Esophagus muscularis mucosa (tissue), 4 donors: Measurements from ENCODE around the gene CCDC47.

Experiments used
- EP300 ChIP-seq: sonication (generic); formaldehyde crosslinking; IDR thresholded peaks from one replicate; pipeline ENCODE4 v1.6.1; 2017; ENCODE audit warnings: antibody characterized with exemption
- POLR2A ChIP-seq: fragments of 450-650 bp; IDR thresholded peaks from one replicate; pipeline ENCODE4 v1.6.1; 2017; ENCODE audit warnings: antibody characterized with exemption, moderate library complexity, mild to moderate bottlenecking, low read depth
- POLR2AphosphoS5 ChIP-seq, 2 donors: sonication (generic); formaldehyde crosslinking; IDR thresholded peaks; one replicate each; pipeline ENCODE4 v1.6.1; 2017; ENCODE audit warnings: antibody characterized with exemption in 2 of 2
- TF ChIP-seq, protein P1 (sequence below), 3 experiments: fragments of 200-600 bp in 2 of 3; fragments of 450-650 bp in 1 of 3; sonication (generic) in 2 of 3; IDR thresholded peaks; one replicate each; pipeline ENCODE4 v1.5.1; 2017 to 2019; ENCODE audit warnings: antibody characterized with exemption in 3 of 3, mild to moderate bottlenecking in 2 of 3, moderate library complexity in 1 of 3

DNA sequence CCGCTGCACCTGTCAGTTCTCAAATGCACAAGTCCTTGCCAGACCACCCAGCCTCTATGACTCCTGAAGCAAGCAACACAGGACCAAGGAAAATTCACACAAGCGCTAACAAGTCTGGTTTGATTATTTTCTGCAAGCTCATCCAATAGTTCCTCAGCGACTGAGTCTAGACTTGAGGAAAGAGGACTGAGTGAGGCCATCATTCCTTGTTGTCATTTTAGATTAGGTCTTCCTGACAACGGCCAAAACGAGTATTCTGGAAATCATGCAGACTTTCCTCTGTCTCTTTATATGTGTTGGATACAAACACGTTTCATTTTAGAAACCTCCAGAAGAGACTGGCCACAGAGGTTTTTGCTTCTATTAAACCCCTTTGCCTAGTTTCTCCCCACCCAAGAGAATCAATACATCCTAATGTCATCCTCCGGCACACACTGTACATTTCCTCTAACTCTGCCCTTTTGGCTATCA, 561 bp downstream of the CCDC47 start:
- TF ChIP-seq, protein P1, sequence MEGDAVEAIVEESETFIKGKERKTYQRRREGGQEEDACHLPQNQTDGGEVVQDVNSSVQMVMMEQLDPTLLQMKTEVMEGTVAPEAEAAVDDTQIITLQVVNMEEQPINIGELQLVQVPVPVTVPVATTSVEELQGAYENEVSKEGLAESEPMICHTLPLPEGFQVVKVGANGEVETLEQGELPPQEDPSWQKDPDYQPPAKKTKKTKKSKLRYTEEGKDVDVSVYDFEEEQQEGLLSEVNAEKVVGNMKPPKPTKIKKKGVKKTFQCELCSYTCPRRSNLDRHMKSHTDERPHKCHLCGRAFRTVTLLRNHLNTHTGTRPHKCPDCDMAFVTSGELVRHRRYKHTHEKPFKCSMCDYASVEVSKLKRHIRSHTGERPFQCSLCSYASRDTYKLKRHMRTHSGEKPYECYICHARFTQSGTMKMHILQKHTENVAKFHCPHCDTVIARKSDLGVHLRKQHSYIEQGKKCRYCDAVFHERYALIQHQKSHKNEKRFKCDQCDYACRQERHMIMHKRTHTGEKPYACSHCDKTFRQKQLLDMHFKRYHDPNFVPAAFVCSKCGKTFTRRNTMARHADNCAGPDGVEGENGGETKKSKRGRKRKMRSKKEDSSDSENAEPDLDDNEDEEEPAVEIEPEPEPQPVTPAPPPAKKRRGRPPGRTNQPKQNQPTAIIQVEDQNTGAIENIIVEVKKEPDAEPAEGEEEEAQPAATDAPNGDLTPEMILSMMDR (IDR thresholded peaks at IDR 0.05), result no peak
- TF ChIP-seq POLR2A (no peak), POLR2AphosphoS5 (IDR thresholded peaks at IDR 0.05) (no peak), EP300 (no peak)
